Left ventricle myocardium inferior (tissue), 1 donor: ENCODE measurements around the gene KCNK3. TPM values are rescaled to one million over a fixed set of nuclear protein-coding genes. Genes with fewer than 3 reads are reported as not detected.

ENCODE experiments used
- DNase-seq: peaks from one replicate; pipeline ENCODE4 v3.0.0-alpha.2; 2020
- H3K27ac ChIP-seq: fragments of 200-600 bp; replicated peaks from 2 replicates; pipeline ENCODE4 v1.8.0; 2021
- H3K27me3 ChIP-seq: fragments of 200-600 bp; 2 replicates; pipeline ENCODE4 v1.8.0; 2021; ENCODE audit warnings: low read depth
- H3K36me3 ChIP-seq: fragments of 200-600 bp; 2 replicates; pipeline ENCODE4 v1.8.0; 2021
- H3K4me1 ChIP-seq: fragments of 200-600 bp; 2 replicates; pipeline ENCODE4 v1.8.0; 2021
- H3K4me3 ChIP-seq: fragments of 200-600 bp; 2 replicates; pipeline ENCODE4 v1.8.0; 2021; ENCODE audit warnings: mild to moderate bottlenecking, moderate library complexity
- H3K9me3 ChIP-seq: fragments of 200-600 bp; replicated peaks from 2 replicates; pipeline ENCODE4 v1.8.0; 2021
- CTCF ChIP-seq: fragments of 200-600 bp; IDR thresholded peaks from 2 replicates; pipeline ENCODE4 v1.8.0; 2021; ENCODE audit warnings: antibody characterized with exemption, mild to moderate bottlenecking, borderline replicate concordance
- intact Hi-C: fragments of 100-400 bp; cut with micrococcal nuclease; formaldehyde crosslinking; loops from one replicate; pipeline ENCODE4 v1.11.0; 2022
- long read RNA-seq: library from polyadenylated mRNA; unstranded; transcript quantifications from one replicate; pipeline ENCODE4 v2.0.0, GENCODE V29; 2021
- total RNA-seq: library from RNA; stranded (reverse); fragmentation: NEBNext Ultra II Directional; extraction: Animal tissue kit (Norgen Biotek cat#: 25700); gene quantifications from one replicate; pipeline ENCODE4 v1.2.1, GENCODE V29; 2021
- donor health status: DM: no; HTN: yes; CAD: no; lungs with severe emphysema.

KCNK3 gene
- 3.2 TPM for total RNA-seq
- long read RNA-seq, full-length matches to known transcripts: 11 of 25 reads
- long read RNA-seq, partial matches to known transcripts: 0 of 25 reads
- long read RNA-seq, other reads (novel, unspliced or antisense): 14 of 25 reads

GRCh38 chr2:26692279-26692896, at the start of gene KCNK3:
TSS of gene KCNK3 (plus strand) at chr2:26692722. CDS start at chr2:26692876, 154 bp downstream.
- no peak for TF ChIP-seq CTCF
- no peaks in the 10 kb centered on the region for H3K9me3 ChIP-seq
- intact Hi-C loops: no loop called here
- peak; percentile 70 for DNase-seq
- no peaks in the 10 kb centered on the region for H3K36me3 ChIP-seq
- peaks cover 25% of the 10 kb centered on the region for H3K4me1 ChIP-seq
- peak within 1 kb of the TSS; percentile 71 for H3K27ac ChIP-seq
- peak within 1 kb of the TSS; percentile 61 for H3K4me3 ChIP-seq
- peaks cover 67% of the 10 kb centered on the region for H3K27me3 ChIP-seq

DNA sequence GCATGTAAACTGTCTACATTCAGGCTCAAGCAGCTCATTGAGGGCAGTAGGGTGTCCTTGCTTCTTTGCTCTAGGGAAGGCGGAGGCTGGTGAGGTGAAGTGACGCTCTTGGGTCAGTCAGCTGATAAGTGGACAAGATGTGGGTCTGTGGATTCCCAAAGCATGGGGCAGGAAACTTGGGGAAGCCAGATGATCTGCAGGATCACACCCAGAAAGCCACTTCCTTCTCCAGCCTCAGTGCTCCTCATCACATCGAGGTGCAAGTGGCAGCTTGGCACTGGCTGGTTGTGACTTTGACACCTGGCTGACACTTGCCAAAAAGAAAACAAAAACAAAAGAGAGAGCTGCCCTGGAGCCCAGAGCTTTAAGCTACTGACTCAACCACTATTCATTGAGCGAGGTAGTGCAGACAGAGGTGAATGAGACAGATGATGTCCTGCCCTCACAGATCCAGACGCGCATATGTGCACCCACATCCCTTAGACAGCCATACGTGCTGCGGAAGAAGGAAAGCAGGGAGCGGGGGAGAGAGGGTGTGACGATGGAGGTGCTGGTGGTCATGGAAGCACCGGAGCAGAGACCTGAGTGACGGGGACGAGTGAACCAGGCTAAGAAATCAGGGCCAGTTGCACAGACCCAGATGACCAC, 48.2 kb upstream of the KCNK3 start:
- Histone ChIP-seq H3K27me3 (peaks cover 94% of the 10 kb centered on the region), H3K4me3 (no peak overlapping the region), H3K9me3 (no peaks in the 10 kb centered on the region), H3K4me1 (no peaks in the 10 kb centered on the region), H3K27ac (no peak overlapping the region), H3K36me3 (no peaks in the 10 kb centered on the region)
- no peak for DNase-seq
- intact Hi-C loops: no loop called here
- TF ChIP-seq CTCF: no peak

DNA sequence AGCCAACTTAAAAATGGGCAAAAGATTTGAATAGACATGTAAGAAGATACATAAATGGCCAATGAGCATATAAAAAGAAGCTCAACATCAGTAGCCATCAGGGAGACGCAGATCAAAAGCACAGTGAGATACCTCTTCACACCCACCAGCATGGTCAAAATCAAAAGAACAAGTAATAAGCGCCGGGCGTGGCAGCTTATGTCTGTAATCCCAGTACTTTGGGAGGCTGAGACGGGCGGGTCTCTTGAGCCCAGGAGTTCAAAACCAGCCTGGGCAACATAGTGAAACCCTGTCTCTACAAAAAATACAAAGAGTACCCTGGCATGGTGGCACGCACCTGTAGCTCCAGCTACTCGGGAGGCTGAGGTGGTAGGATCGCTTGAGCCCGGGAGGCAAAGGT, 46.8 kb upstream of the KCNK3 start:
- Histone ChIP-seq H3K27ac (no peak overlapping the region), H3K27me3 (peaks cover 94% of the 10 kb centered on the region), H3K4me3 (no peak overlapping the region), H3K36me3 (no peaks in the 10 kb centered on the region), H3K4me1 (no peaks in the 10 kb centered on the region), H3K9me3 (no peaks in the 10 kb centered on the region)
- intact Hi-C loops: no loop called here
- DNase-seq: no peak
- TF ChIP-seq CTCF: no peak

GRCh38 chr2:26646986-26647672, 45.4 kb upstream of the KCNK3 start:
- H3K9me3 ChIP-seq: no peaks in the 10 kb centered on the region
- H3K4me3 ChIP-seq: no peak overlapping the region
- H3K27ac ChIP-seq: no peak overlapping the region
- no peaks in the 10 kb centered on the region for H3K36me3 ChIP-seq
- no peaks in the 10 kb centered on the region for H3K4me1 ChIP-seq
- TF ChIP-seq CTCF: no peak
- H3K27me3 ChIP-seq: peaks cover 81% of the 10 kb centered on the region
- DNase-seq: no peak
- intact Hi-C loops: no loop called here

GRCh38 chr2:26647981-26648380, 44.5 kb upstream of the KCNK3 start:
- intact Hi-C loops: no loop called here
- peaks cover 73% of the 10 kb centered on the region for H3K27me3 ChIP-seq
- no peaks in the 10 kb centered on the region for H3K4me1 ChIP-seq
- H3K4me3 ChIP-seq: no peak overlapping the region
- no peaks in the 10 kb centered on the region for H3K36me3 ChIP-seq
- H3K9me3 ChIP-seq: no peaks in the 10 kb centered on the region
- DNase-seq: no peak
- H3K27ac ChIP-seq: no peak overlapping the region
- TF ChIP-seq CTCF: no peak
